GM23248 (cell line): ENCODE measurements around the gene NLGN2. TPM values are rescaled to one million over a fixed set of nuclear protein-coding genes. Genes with fewer than 3 reads are reported as not detected.

Experiments
- DNase-seq: peaks from one replicate; pipeline ENCODE4 v3.0.0-alpha.2; 2015
- H2AFZ ChIP-seq: fragments of 200-600 bp; sonication (generic); 2 replicates; pipeline ENCODE4 v1.6.1; 2016; ENCODE audit warnings: antibody characterized with exemption
- H3F3A ChIP-seq: fragments of 200-600 bp; sonication (generic); 2 replicates; pipeline ENCODE4 v1.6.1; 2016; ENCODE audit warnings: mild to moderate bottlenecking, antibody characterized with exemption, mixed run types; ENCODE audit not compliant: insufficient read depth
- H3K27ac ChIP-seq: fragments of 200-600 bp; sonication (generic); 2 replicates; pipeline ENCODE4 v1.5.1; 2016; ENCODE audit warnings: mild to moderate bottlenecking
- H3K27me3 ChIP-seq: fragments of 200-600 bp; sonication (generic); replicated peaks from 2 replicates; pipeline ENCODE4 v1.6.1; 2016; ENCODE audit warnings: mild to moderate bottlenecking; ENCODE audit not compliant: insufficient read depth
- H3K36me3 ChIP-seq: fragments of 200-600 bp; sonication (generic); 2 replicates; pipeline ENCODE4 v1.6.1; 2016; ENCODE audit warnings: low read depth, mild to moderate bottlenecking
- H3K4me1 ChIP-seq: fragments of 200-600 bp; sonication (generic); 2 replicates; pipeline ENCODE4 v1.6.1; 2016; ENCODE audit warnings: mild to moderate bottlenecking; ENCODE audit not compliant: insufficient read depth
- H3K4me2 ChIP-seq: fragments of 200-600 bp; sonication (generic); one replicate; pipeline ENCODE4 v1.6.1; 2016; ENCODE audit warnings: mild to moderate bottlenecking; ENCODE audit not compliant: unreplicated experiment
- H3K4me3 ChIP-seq: fragments of 200-600 bp; sonication (generic); 2 replicates; pipeline ENCODE4 v1.5.1; 2016; ENCODE audit warnings: mild to moderate bottlenecking
- H3K79me2 ChIP-seq: fragments of 200-600 bp; sonication (generic); 2 replicates; pipeline ENCODE4 v1.6.1; 2016; ENCODE audit warnings: mild to moderate bottlenecking; ENCODE audit not compliant: insufficient read depth
- H3K9ac ChIP-seq: fragments of 200-600 bp; sonication (generic); 2 replicates; pipeline ENCODE4 v1.6.1; 2016; ENCODE audit warnings: mild to moderate bottlenecking
- H3K9me2 ChIP-seq: fragments of 200-600 bp; sonication (generic); 2 replicates; pipeline ENCODE4 v1.6.1; 2016; ENCODE audit warnings: mixed run types, mild to moderate bottlenecking, moderate library complexity; ENCODE audit not compliant: insufficient read depth
- H3K9me3 ChIP-seq: fragments of 200-600 bp; sonication (generic); one replicate; pipeline ENCODE4 v1.6.1; 2017; ENCODE audit warnings: low read depth
- H4K20me1 ChIP-seq: fragments of 200-600 bp; sonication (generic); 2 replicates; pipeline ENCODE4 v1.6.0; 2016; ENCODE audit not compliant: insufficient read depth
- EZH2 ChIP-seq: fragments of 200-600 bp; sonication (generic); IDR thresholded peaks from 2 replicates; pipeline ENCODE4 v1.6.1; 2018; ENCODE audit warnings: antibody characterized with exemption, mild to moderate bottlenecking; ENCODE audit not compliant: insufficient read depth, poor library complexity, severe bottlenecking
- EZH2phosphoT487 ChIP-seq: fragments of 200-600 bp; sonication (generic); IDR thresholded peaks from 2 replicates; pipeline ENCODE4 v1.6.1; 2018; ENCODE audit warnings: antibody characterized with exemption, moderate library complexity, mild to moderate bottlenecking, low read depth; ENCODE audit not compliant: insufficient read depth
- WGBS, 2 experiments: methylation state at CpG; one replicate each; pipeline ENCODE4 v1.1.6; 2015 to 2017; ENCODE audit warnings: low lambda C conversion rate in 2 of 2, low coverage in 1 of 2; ENCODE audit errors: missing lambda C conversion rate in 2 of 2; 5-methylcytosine and 5-hydroxymethylcytosine counted together
- in situ Hi-C: fragments of 300-500 bp; cut with MboI; formaldehyde crosslinking; loops from 2 replicates; pipeline ENCODE4 v1.15.0; 2020
- polyA plus RNA-seq: library from polyadenylated mRNA; unstranded; fragments of >200 nt; fragmentation: Nextera tagmentation; extraction: Ambion mirVana; gene quantifications from 2 replicates; pipeline ENCODE4 v1.2.1, GENCODE V29; 2016
- total RNA-seq: library from RNA; depleted of rRNA; stranded (reverse); fragments of >200 nt; shearing (Covaris generic); gene quantifications from 2 replicates; pipeline ENCODE4 v1.2.3, GENCODE V29; 2014; rRNA removed

The NLGN2 gene
- total and polyA plus RNA-seq, 2 experiments from 2014 or later: 3.3 to 9.5 TPM

DNA sequence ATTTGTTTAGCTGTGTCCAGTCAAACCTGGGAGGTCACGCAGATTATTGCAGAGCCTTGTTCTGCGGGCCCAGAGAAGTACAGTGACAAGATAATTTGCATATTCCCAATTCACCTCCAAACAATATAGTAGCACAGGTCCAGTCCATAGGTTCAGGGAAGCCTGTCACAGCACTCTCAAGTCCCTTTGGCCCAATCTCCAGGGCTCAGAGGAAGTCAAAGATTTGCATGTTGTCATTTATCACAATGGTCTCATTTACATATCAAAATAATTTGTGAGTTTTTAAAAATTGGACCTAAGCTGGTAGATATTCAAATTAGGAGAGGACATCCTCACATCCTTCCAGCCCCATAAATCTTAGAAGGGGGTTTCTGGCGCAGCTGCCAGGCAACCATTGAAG is 59.9 kb downstream of the NLGN2 start:
- WGBS, 2 experiments: 87 to 88% methylated on average over 3 of the region's 3 CpGs
- H3K9me3 ChIP-seq: no peaks in the 10 kb centered on the region
- no peak overlapping the region for H3K27ac ChIP-seq
- no peak overlapping the region for H3K4me2 ChIP-seq
- H3K9ac ChIP-seq: no peak overlapping the region
- no peaks in the 10 kb centered on the region for H3K9me2 ChIP-seq
- TF ChIP-seq EZH2: no peak
- TF ChIP-seq EZH2phosphoT487: no peak
- H3K27me3 ChIP-seq: no peaks in the 10 kb centered on the region
- peaks cover 7% of the 10 kb centered on the region; the same call in 1 of the 2 replicates for H3K36me3 ChIP-seq
- DNase-seq: no peak
- H3K4me3 ChIP-seq: no peak overlapping the region
- no peaks in the 10 kb centered on the region for H4K20me1 ChIP-seq
- H3K79me2 ChIP-seq: peaks cover 88% of the 10 kb centered on the region
- 0 out of 2 replicates have a peak, but pooled peaks cover 2% of the 10 kb centered on the region for H3K4me1 ChIP-seq
- H2AFZ ChIP-seq: no peak overlapping the region
- in situ Hi-C loops: no loop called here
- no peaks in the 10 kb centered on the region for H3F3A ChIP-seq

DNA sequence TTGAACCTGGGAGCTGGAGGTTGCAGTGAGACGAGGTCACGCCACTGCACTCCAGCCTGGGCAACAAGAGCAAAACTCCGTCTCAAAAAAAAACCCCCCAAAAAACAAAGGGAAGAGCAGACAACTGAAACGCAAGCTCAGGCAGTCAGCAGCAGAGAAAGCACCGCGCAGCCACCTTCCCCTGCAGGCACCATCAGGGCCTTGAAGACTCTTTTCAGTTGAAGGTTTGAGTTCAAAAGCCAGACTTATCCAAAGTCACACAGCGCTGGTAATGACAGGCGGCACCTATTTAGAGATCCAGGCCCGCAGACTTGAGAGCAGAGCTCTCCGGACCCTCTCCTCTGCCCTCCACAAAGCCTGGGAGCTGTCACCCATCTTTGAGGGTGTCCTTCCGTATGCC is 60.6 kb downstream of the NLGN2 start:
- peaks cover 4% of the 10 kb centered on the region; the same call in 1 of the 2 replicates for H3K36me3 ChIP-seq
- H3K4me3 ChIP-seq: no peak overlapping the region
- no peaks in the 10 kb centered on the region for H3F3A ChIP-seq
- H3K9me3 ChIP-seq: no peaks in the 10 kb centered on the region
- no peak overlapping the region for H3K27ac ChIP-seq
- in situ Hi-C loops: no loop called here
- 90 to 95% methylated on average over 11 of the region's 11 CpGs for WGBS, 2 experiments
- DNase-seq: no peak
- H3K4me1 ChIP-seq: 0 out of 2 replicates have a peak, but pooled peaks cover 2% of the 10 kb centered on the region
- peaks cover 92% of the 10 kb centered on the region for H3K79me2 ChIP-seq
- no peak overlapping the region for H3K4me2 ChIP-seq
- no peak overlapping the region for H2AFZ ChIP-seq
- H3K9ac ChIP-seq: no peak overlapping the region
- no peaks in the 10 kb centered on the region for H4K20me1 ChIP-seq
- no peak for TF ChIP-seq EZH2
- TF ChIP-seq EZH2phosphoT487: no peak
- H3K9me2 ChIP-seq: no peaks in the 10 kb centered on the region
- H3K27me3 ChIP-seq: no peaks in the 10 kb centered on the region

DNA sequence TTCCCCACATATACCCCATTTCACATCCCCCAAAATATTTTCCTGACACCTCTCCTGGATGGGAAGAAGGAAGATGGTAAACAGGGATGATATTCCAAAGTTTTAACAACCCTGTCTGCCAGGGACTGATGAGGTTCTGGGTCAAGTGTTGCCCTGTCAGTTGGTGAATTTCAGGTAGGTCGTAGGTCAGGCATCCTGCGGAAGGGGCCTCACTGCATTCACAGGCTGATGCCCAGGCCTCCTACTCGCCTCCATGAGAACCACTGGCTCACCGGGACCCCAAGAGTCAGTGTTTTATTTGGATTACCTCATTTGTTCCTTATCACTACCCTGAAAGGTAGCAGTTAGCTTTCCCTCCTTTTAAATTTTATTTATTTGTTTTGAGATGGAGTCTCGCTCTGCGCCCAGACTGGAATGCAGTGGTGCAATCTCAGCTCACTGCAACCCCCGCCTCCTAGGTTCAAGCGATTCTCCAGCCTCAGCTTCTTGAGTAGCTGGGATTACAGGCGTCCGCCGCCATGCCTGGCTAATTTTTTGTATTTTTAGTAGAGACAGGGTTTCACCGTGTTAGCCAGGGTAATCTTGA is 61.3 kb downstream of the NLGN2 start:
- Histone ChIP-seq H3K79me2 (peaks cover 92% of the 10 kb centered on the region), H3K27me3 (no peaks in the 10 kb centered on the region), H3K4me2 (no peak overlapping the region), H3K9me3 (no peaks in the 10 kb centered on the region), H3K9ac (no peak overlapping the region), H3K4me3 (no peak overlapping the region), H4K20me1 (no peaks in the 10 kb centered on the region), H3K36me3 (no peaks in the 10 kb centered on the region; the same call in 1 of the 2 replicates), H3F3A (0 out of 2 replicates have a peak, but pooled peaks cover 5% of the 10 kb centered on the region), H3K9me2 (no peaks in the 10 kb centered on the region), H3K4me1 (0 out of 2 replicates have a peak, but pooled peaks cover 2% of the 10 kb centered on the region), H2AFZ (no peak overlapping the region), H3K27ac (no peak overlapping the region)
- DNase-seq: no peak
- TF ChIP-seq EZH2 (no peak), EZH2phosphoT487 (no peak)
- WGBS, 2 experiments: 81 to 83% methylated on average over 12 of the region's 12 CpGs
- in situ Hi-C loops: no loop called here

Other genes starting within 250 kb of the NLGN2 start
Only the 30 nearest of the 39 such genes appear.
- 41.2 and 45.8 TPM in 2 replicates for gene DVL2, start 173.3 kb upstream of the NLGN2 start, total RNA-seq
- gene DVL2, start 173.3 kb upstream of the NLGN2 start, polyA plus RNA-seq: 18.9 and 19.5 TPM in 2 replicates
- gene PHF23, start 168.4 kb upstream of the NLGN2 start, total RNA-seq: 32.0 and 42.6 TPM in 2 replicates
- gene PHF23, start 168.4 kb upstream of the NLGN2 start, polyA plus RNA-seq: 40.7 and 45.6 TPM in 2 replicates
- 152 and 355 TPM in 2 replicates for gene GABARAP, start 165.4 kb upstream of the NLGN2 start, total RNA-seq
- gene GABARAP, start 165.4 kb upstream of the NLGN2 start, polyA plus RNA-seq: 845 and 847 TPM in 2 replicates
- 38.9 and 63.2 TPM in 2 replicates for gene CTDNEP1, start 156.1 kb upstream of the NLGN2 start, total RNA-seq
- 30.0 and 30.7 TPM in 2 replicates for gene CTDNEP1, start 156.1 kb upstream of the NLGN2 start, polyA plus RNA-seq
- 25.9 and 32.9 TPM in 2 replicates for gene ELP5, start 155.6 kb upstream of the NLGN2 start, total RNA-seq
- 34.8 and 34.9 TPM in 2 replicates for gene ELP5, start 155.6 kb upstream of the NLGN2 start, polyA plus RNA-seq
- 4.5 and 5.4 TPM in 2 replicates for gene CLDN7, start 145.4 kb upstream of the NLGN2 start, total RNA-seq
- gene CLDN7, start 145.4 kb upstream of the NLGN2 start, polyA plus RNA-seq: 1.7 and 2.3 TPM in 2 replicates
- gene SLC2A4, start 126.1 kb upstream of the NLGN2 start, total RNA-seq: not detected in 2 replicates
- gene SLC2A4, start 126.1 kb upstream of the NLGN2 start, polyA plus RNA-seq: 0.08 TPM in 1 of 2 replicates, not detected in the other
- gene YBX2, start 113.2 kb upstream of the NLGN2 start, total RNA-seq: 0.22 TPM in 1 of 2 replicates, not detected in the other
- gene YBX2, start 113.2 kb upstream of the NLGN2 start, polyA plus RNA-seq: not detected in 2 replicates
- gene EIF5A, start 100.2 kb upstream of the NLGN2 start, total RNA-seq: 869 and 956 TPM in 2 replicates
- gene EIF5A, start 100.2 kb upstream of the NLGN2 start, polyA plus RNA-seq: 998 and 1,047 TPM in 2 replicates
- 50.1 and 81.3 TPM in 2 replicates for gene GPS2, start 92.5 kb upstream of the NLGN2 start, total RNA-seq
- 53.8 and 59.4 TPM in 2 replicates for gene GPS2, start 92.5 kb upstream of the NLGN2 start, polyA plus RNA-seq
- gene NEURL4, start 78.5 kb upstream of the NLGN2 start, total RNA-seq: 12.8 and 20.1 TPM in 2 replicates
- 2.0 and 2.1 TPM in 2 replicates for gene NEURL4, start 78.5 kb upstream of the NLGN2 start, polyA plus RNA-seq
- 0.89 and 4.4 TPM in 2 replicates for gene ACAP1, start 71.3 kb upstream of the NLGN2 start, total RNA-seq
- gene ACAP1, start 71.3 kb upstream of the NLGN2 start, polyA plus RNA-seq: 15.6 and 15.7 TPM in 2 replicates
- 24.9 and 27.2 TPM in 2 replicates for gene KCTD11, start 55.7 kb upstream of the NLGN2 start, total RNA-seq
- gene KCTD11, start 55.7 kb upstream of the NLGN2 start, polyA plus RNA-seq: 15.5 and 16.2 TPM in 2 replicates
- gene TMEM95, start 52.7 kb upstream of the NLGN2 start, total RNA-seq: not detected in 2 replicates
- not detected in 2 replicates for gene TMEM95, start 52.7 kb upstream of the NLGN2 start, polyA plus RNA-seq
- gene TNK1, start 26.8 kb upstream of the NLGN2 start, total RNA-seq: 0.43 and 2.7 TPM in 2 replicates
- 1.1 and 1.2 TPM in 2 replicates for gene TNK1, start 26.8 kb upstream of the NLGN2 start, polyA plus RNA-seq
- 72.8 and 73.9 TPM in 2 replicates for gene PLSCR3, start 13.3 kb upstream of the NLGN2 start, total RNA-seq
- 136 and 153 TPM in 2 replicates for gene PLSCR3, start 13.3 kb upstream of the NLGN2 start, polyA plus RNA-seq
- gene TMEM256, start 3.7 kb upstream of the NLGN2 start, total RNA-seq: 18.0 and 59.3 TPM in 2 replicates
- gene TMEM256, start 3.7 kb upstream of the NLGN2 start, polyA plus RNA-seq: 40.1 and 44.2 TPM in 2 replicates
- gene SPEM1, start 12.5 kb downstream of the NLGN2 start, total RNA-seq: not detected in 2 replicates
- gene SPEM1, start 12.5 kb downstream of the NLGN2 start, polyA plus RNA-seq: not detected in 2 replicates
- not detected in 2 replicates for gene SPEM2, start 17.8 kb downstream of the NLGN2 start, total RNA-seq
- not detected in 2 replicates for gene SPEM2, start 17.8 kb downstream of the NLGN2 start, polyA plus RNA-seq
- gene SPEM3, start 21.0 kb downstream of the NLGN2 start, total RNA-seq: not detected in 2 replicates
- gene SPEM3, start 21.0 kb downstream of the NLGN2 start, polyA plus RNA-seq: not detected in 2 replicates
- gene TMEM102, start 27.6 kb downstream of the NLGN2 start, total RNA-seq: 3.2 and 7.7 TPM in 2 replicates
- gene TMEM102, start 27.6 kb downstream of the NLGN2 start, polyA plus RNA-seq: 3.4 and 4.3 TPM in 2 replicates
- not detected in 2 replicates for gene FGF11, start 31.7 kb downstream of the NLGN2 start, total RNA-seq
- 0.22 and 0.36 TPM in 2 replicates for gene FGF11, start 31.7 kb downstream of the NLGN2 start, polyA plus RNA-seq
- gene CHRNB1, start 37.2 kb downstream of the NLGN2 start, total RNA-seq: 3.9 and 4.9 TPM in 2 replicates
- 3.5 and 4.2 TPM in 2 replicates for gene CHRNB1, start 37.2 kb downstream of the NLGN2 start, polyA plus RNA-seq
- 32.9 and 35.9 TPM in 2 replicates for gene ZBTB4, start 71.8 kb downstream of the NLGN2 start, total RNA-seq
- gene ZBTB4, start 71.8 kb downstream of the NLGN2 start, polyA plus RNA-seq: 17.7 and 18.2 TPM in 2 replicates
- not detected in 2 replicates for gene SLC35G6, start 73.6 kb downstream of the NLGN2 start, total RNA-seq
- gene SLC35G6, start 73.6 kb downstream of the NLGN2 start, polyA plus RNA-seq: 0.14 TPM in 1 of 2 replicates, not detected in the other
- 45.9 and 46.2 TPM in 2 replicates for gene POLR2A, start 76.5 kb downstream of the NLGN2 start, total RNA-seq
- 74.1 and 75.7 TPM in 2 replicates for gene POLR2A, start 76.5 kb downstream of the NLGN2 start, polyA plus RNA-seq
- 21.9 and 34.3 TPM in 2 replicates for gene TNFSF12, start 141.2 kb downstream of the NLGN2 start, total RNA-seq
- gene TNFSF12, start 141.2 kb downstream of the NLGN2 start, polyA plus RNA-seq: 14.0 and 18.7 TPM in 2 replicates
- 1.5 TPM in 1 of 2 replicates, not detected in the other for gene TNFSF13, start 150.9 kb downstream of the NLGN2 start, total RNA-seq
- gene TNFSF13, start 150.9 kb downstream of the NLGN2 start, polyA plus RNA-seq: 1.4 and 2.0 TPM in 2 replicates
- 82.5 and 111 TPM in 2 replicates for gene SENP3, start 154.1 kb downstream of the NLGN2 start, total RNA-seq
- 1.3 and 1.9 TPM in 2 replicates for gene SENP3, start 154.1 kb downstream of the NLGN2 start, polyA plus RNA-seq
- gene CD68, start 171.8 kb downstream of the NLGN2 start, total RNA-seq: 51.1 and 55.0 TPM in 2 replicates
- gene CD68, start 171.8 kb downstream of the NLGN2 start, polyA plus RNA-seq: 84.5 and 88.1 TPM in 2 replicates